ENCODE data around the gene NVL. TPM values are rescaled to one million over a fixed set of nuclear protein-coding genes. Genes with fewer than 3 reads are reported as not detected.
A peak's percentile ranks its signal among the peaks of the same experiment; 100 is the strongest.
"Not testable (repeated sequence)": the region's sequence is repeated elsewhere in the genome, so short reads cannot be mapped to it uniquely, and the experiment has no call there.

Gene NVL
- total RNA-seq, 1 donor from 2014 or later, result 33.7 TPM

DNA sequence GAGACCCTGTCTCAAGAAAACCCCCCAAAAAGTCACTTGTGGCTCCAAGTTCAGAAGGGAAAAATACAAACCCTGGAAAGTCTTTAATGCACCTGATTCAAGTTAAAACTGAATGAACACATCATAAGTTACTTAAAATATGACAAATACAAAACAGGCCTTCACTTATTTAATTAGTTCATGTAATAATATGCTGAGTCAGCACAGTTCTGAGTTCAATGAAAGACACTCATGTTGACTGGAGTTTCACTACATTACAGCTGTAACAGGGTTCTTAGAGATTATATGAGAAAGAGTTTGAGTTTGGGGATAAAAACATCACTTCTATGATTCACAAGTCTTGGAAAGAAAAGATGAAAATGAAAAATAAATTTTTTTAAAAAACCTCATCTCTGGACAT lies 96.0 kb downstream of the NVL start:
- DNase-seq, result no peak

GRCh38 chr1:224226849-224227502 lies 103.0 kb downstream of the NVL start:
- no peak for DNase-seq

DNA sequence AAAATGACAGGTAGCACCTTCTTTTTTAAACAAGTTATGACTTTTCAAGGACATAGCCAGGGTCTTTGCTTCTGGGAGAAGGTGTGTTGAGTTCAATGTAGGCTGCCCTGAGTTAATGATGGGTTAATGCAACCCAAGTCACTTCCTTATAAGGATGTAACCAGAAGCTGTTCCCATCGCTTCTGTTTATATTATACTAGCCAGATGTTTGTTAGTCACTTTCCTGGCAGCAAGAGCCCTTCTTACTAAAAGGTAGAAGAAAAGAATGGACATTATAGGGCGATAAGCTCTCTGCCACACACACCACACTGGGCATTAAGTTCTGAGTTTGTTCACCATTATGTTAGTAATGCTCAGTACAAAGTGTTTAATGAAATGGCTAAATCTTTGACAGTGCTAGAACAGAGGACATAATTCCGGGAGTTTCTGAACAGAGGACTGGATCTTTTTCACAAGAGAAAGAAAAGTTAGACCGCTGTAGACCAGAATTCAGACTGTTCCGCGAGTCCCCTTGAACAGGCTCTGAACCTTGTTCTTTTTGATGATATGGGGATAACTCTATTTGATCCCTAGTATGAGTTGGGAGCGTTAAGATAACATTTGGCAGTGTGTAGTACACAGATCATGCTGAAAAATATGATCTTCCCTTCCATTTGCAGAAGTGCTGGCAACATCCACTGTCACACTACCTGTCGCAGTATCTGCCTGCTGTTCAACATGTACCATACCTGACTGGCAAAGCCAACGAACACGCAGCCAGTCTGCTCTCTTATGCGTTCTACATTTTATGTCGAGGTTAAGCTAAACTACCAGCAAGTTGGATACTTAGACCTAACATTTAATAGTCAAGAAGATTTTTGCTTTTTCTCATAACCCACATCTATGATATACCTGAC lies 105.9 kb downstream of the NVL start:
- no peak for DNase-seq

GRCh38 chr1:224219612-224220059 lies 110.3 kb downstream of the NVL start:
- DNase-seq, result no peak

GRCh38 chr1:224219011-224219611 lies 110.9 kb downstream of the NVL start:
- DNase-seq, result no peak

DNA sequence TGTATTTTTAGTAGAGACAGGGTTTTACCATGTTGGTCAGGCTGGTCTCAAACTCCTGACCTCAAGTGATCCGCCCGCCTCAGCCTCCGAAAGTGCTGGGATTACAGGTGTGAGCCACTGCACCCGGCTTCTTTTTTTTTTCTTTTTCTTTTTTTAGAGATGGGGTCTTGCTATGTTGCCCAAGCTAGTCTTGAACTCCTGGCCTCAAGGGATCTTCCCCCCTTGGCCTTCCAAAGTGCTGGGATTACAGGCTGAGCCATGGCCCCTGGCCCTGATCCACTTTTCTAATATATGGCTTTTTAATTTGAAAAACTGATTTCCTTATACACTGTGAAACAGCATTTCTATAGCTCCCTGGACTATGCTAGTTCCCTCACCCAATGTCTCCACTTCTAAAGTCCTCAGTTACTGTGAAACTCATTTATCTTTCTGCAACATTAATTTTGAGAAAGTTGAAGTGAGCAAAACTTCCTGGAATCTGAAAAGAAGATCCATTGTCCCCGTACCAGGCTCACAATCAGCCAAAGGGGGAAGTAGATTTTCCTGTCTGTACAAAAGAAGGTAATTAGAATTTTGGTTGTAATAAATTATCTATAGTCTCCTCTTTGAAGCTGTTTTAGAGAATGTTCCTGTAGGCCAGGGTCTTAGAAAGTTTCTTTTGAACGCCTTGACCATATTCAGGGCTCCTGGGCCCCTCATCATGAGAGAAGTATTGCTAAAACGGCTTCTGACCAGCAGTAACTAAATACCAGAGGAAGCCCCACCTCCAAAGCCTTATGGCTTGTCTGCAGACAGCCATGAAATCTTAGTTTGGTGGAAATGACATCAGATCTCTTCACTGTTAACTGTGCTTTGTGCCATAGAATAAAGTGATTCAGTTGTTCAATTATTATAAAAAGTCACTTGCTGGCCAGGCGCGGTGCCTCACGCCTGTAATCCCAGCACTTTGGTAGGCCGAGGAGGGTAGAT lies 112.0 kb downstream of the NVL start:
- DNase-seq, result no peak

GRCh38 chr1:224216382-224216781 lies 113.6 kb downstream of the NVL start:
- no peak for DNase-seq

DNA sequence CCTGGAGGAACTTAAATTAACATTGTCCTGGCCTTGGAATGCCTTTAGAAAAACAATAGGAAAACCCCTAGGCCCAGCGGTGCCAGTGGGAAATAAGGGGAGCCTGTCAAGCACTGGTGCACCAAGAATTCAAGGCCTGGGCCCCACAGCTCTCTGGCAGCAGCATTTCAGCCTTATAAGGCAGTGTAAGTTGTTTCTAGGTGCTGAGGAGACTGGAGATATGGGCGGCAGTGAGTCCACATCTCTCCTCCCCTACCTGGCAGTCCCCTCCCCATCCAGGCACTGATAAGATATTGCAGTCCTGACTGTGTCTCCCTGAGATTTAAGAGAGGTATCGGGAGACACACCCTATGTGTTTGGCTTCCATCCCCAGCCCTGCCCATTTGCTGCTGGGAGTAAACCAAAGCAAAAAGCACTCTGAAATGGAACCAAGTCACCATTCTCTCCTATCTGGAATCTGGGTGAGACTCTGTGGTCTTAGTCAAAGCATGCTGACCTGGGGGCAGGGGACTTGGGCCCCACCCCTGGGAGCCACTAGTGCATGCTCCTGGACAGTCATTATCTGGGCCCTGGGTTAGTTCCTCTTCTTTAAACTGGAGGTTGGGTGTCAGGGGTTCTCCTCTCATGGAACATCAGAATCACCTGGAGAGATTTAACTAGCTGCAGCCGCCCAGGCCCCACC lies 116.4 kb downstream of the NVL start:
- peak; percentile 20 for DNase-seq

DNA sequence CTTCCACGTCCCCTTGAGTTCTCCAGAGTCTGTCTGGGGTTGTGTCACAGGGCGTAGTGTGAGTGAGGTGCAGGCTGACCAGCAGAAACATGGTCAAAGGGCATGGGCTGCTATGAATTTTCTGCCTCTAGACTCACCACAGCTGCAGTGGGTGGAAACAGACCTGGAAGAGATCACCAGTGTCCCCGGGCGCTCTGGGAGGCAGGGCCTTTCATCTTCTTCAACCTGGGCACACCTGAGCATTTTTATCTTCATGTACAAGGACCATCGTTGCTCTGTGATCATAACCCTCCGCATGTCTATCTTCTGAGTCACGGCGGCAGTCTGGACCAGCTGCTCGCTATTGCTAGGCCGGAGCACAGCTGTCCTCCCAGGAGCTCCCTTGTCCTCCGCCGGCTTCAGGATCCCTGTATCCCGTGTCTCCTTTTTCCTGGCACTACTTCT lies 117.3 kb downstream of the NVL start:
- DNase-seq, result no peak

- DNase-seq, result peak; percentile 37
These were observed 118.6 kb downstream of the NVL start for GRCh38 chr1:224211206-224211962.

- not testable (repeated sequence) for DNase-seq
These were observed 123.9 kb downstream of the NVL start for GRCh38 chr1:224205931-224206538.

DNA sequence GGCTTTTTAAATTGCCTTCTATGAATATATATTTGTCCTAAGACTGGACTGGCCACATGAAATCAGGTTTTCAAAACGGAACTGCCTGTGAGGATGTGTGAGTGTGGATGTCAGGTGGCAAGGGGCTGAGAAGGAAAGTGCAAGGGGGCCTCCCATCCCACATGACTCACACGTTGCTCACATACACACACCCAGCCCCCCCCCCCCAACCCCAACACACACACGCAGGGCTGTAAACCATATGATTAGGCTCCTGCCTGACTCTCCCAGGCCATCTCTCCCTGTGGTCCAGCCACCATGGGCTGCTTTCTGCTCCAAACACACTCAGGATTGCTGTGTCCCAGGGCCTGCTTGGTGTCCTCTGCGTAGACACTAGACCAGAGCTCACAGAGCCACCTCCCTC lies 124.5 kb downstream of the NVL start:
- no peak for DNase-seq

- DNase-seq, result no peak
These were observed 126.5 kb downstream of the NVL start for GRCh38 chr1:224203243-224204016.

- DNase-seq, result no peak
These were observed 128.1 kb downstream of the NVL start for GRCh38 chr1:224201853-224202252.

DNA sequence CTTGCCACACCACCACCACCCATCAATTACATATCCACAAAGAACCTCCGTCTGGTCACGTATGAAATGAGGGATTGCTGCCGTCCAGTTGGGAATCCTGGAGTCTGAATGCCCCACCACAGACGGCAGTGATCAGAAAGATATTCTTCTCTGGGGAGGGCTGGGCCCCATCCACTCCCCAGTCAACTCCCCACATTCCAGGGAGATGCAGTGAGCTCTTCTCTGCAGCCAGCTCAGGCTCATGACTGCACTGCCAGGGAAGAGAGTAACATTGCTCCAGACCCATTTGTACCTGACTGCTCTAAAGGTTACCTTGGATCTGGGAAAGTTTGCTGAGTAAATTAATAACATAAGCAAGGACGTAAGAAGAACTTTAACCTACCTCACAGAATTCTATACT lies 128.6 kb downstream of the NVL start:
- DNase-seq, result no peak

DNA sequence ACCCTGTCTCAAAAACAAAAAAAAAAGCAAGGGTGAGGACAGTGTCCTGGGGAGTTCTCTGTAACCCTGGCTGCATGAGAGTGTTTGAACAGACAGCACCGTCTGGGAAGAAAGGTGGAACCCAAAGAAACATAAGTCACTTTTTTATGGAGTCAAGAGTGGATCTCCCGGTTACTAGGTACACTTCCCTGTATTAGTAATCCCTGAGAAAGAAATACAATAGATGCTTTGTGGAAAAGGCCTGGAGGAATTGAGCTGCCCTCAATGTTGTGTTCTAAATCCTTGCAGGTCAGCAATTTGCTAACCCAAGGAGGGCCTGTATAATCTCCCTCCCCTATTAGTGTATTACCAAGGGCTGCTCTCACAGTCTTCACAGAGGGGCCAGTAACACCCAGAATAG lies 130.3 kb downstream of the NVL start:
- DNase-seq, result no peak

GRCh38 chr1:224198572-224198971 lies 131.4 kb downstream of the NVL start:
- DNase-seq, result no peak

GRCh38 chr1:224196813-224197600 lies 133.0 kb downstream of the NVL start:
- peak; percentile 53 for DNase-seq

Measured in skin of body (tissue), 2 donors.